ENCODE measurements around the gene METTL17.

The METTL17 gene

GRCh38 chr14:21043387-21043973 is 53.7 kb downstream of the METTL17 start:
- DNase-seq (ENCODE audit: low spot score) = no peak

DNA sequence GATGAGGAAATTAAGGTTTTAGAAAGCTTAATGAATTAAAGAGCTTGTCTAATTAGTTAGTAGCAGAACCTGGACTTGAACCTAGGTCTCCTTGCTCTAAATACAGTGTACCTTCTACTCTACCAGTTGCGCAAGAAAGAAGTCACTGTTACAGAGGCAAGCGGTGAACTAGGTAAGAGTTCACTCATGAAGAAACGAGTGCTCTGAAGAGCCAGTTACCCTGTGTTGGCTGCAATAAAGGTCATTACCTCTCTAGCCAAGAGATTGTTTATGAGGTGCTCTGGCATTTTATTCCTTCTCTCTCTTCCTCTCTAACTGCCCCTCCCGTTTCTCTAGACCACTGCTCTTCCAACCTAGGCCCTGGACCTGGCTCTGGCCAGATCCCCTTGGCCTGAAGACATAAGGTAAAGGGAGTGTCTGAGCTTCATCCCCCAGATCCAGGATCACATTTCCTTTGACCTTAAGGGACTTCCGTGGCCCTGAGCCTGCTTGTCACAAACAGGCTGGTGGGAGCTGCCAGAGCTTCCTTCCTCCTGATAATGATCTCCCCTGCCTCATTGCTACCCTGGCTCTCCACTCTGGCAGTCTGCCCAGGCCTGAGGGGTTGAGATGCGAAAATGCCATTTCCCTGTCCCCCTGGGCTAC is 54.3 kb downstream of the METTL17 start:
- DNase-seq (ENCODE audit: low spot score) = no peak
